Liver (tissue), 3 donors: ENCODE data around the gene PLN.

Source experiments
- ATF3 ChIP-seq: IDR thresholded peaks from 2 replicates; pipeline ENCODE4 v1.6.1; 2016; ENCODE audit warnings: antibody characterized with exemption
- CTCF ChIP-seq: fragments of 150-350 bp; IDR thresholded peaks from 2 replicates; pipeline ENCODE4 v1.5.1; 2017; ENCODE audit warnings: improper control_type of control experiment, low read depth, low read length; ENCODE audit not compliant: missing input control
- HNF4G ChIP-seq: IDR thresholded peaks from 2 replicates; pipeline ENCODE4 v1.6.1; 2016; ENCODE audit warnings: antibody characterized with exemption
- RAD21 ChIP-seq, 2 donors: IDR thresholded peaks; 2 replicates each; pipeline ENCODE4 v1.6.1; 2016; ENCODE audit warnings: antibody characterized with exemption in 2 of 2, mild to moderate bottlenecking in 2 of 2
- REST ChIP-seq: IDR thresholded peaks from 2 replicates; pipeline ENCODE4 v1.6.1; 2016; ENCODE audit warnings: antibody characterized with exemption, mild to moderate bottlenecking
- RXRA ChIP-seq, 2 donors: IDR thresholded peaks; 2 replicates each; pipeline ENCODE4 v1.6.1; 2017 to 2018; ENCODE audit warnings: antibody characterized with exemption in 2 of 2, mild to moderate bottlenecking in 1 of 2
- SP1 ChIP-seq: IDR thresholded peaks from 2 replicates; pipeline ENCODE4 v1.6.1; 2018; ENCODE audit warnings: antibody characterized with exemption, mild to moderate bottlenecking
- TAF1 ChIP-seq: conservative IDR thresholded peaks from 2 replicates; pipeline ENCODE4 v1.6.1; 2016; ENCODE audit warnings: antibody characterized with exemption, mild to moderate bottlenecking
- donor health status: healthy.
- donor health status: healthy.

GRCh38 chr6:118537574-118537973 lies 10.5 kb upstream of the PLN start:
- no peak for TF ChIP-seq REST
- TF ChIP-seq CTCF = no peak
- TF ChIP-seq HNF4G = no peak
- no peak for TF ChIP-seq RXRA (IDR thresholded peaks at IDR 0.05)
- no peak for TF ChIP-seq RAD21 (IDR thresholded peaks at IDR 0.05)
- TF ChIP-seq SP1 = no peak
- TF ChIP-seq ATF3 = no peak
- no peak for TF ChIP-seq TAF1
